Myocyte (in vitro differentiated cells): ENCODE data around the gene MAPK8IP1. TPM values are rescaled to one million over a fixed set of nuclear protein-coding genes. Genes with fewer than 3 reads are reported as not detected.
A peak's percentile ranks its signal among the peaks of the same experiment; 100 is the strongest.

ENCODE experiments used
- DNase-seq: peaks from one replicate; pipeline ENCODE4 v3.0.0-alpha.2; 2012; ENCODE audit warnings: low read depth
- total RNA-seq: library from RNA; depleted of rRNA; stranded (reverse); fragments of >200 nt; gene quantifications from 2 replicates; pipeline ENCODE4 v1.2.3, GENCODE V29; 2014

The MAPK8IP1 gene
- total RNA-seq, 1 donor from 2014 or later: 10.1 TPM

DNA sequence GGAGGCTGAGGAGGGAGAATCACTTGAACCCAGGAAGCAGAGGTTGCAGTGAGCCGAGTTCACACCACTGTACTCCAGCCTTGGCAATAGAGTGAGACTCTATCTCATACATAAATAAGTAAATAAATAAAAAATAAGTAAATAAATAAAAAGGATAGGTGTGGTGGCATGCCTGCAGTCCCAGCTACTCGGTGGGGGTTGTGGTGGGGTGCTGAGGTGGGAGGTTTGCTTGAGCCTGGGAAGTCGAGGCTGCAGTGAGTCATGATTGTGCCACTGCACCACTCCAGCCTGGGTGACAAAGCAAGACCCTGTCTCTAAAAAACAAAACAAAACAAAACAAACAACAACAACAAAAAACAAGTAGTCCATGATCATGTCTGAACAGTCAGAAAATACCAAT, 40.1 kb downstream of the MAPK8IP1 start:
- no peak for DNase-seq

DNA sequence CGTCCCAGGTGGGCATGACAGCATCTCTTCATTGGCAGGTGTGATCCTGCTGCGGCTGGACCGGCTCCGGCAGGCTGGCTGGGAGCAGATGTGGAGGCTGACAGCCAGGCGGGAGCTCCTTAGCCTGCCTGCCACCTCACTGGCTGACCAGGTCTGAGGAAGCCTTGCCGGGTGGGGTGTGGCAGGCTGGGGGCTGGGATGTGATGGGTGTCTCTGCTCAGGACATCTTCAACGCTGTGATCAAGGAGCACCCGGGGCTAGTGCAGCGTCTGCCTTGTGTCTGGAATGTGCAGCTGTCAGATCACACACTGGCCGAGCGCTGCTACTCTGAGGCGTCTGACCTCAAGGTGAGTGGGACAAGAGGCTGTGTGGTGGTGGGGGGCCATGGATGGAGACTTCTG, 40.5 kb downstream of the MAPK8IP1 start:
- no peak for DNase-seq

DNA sequence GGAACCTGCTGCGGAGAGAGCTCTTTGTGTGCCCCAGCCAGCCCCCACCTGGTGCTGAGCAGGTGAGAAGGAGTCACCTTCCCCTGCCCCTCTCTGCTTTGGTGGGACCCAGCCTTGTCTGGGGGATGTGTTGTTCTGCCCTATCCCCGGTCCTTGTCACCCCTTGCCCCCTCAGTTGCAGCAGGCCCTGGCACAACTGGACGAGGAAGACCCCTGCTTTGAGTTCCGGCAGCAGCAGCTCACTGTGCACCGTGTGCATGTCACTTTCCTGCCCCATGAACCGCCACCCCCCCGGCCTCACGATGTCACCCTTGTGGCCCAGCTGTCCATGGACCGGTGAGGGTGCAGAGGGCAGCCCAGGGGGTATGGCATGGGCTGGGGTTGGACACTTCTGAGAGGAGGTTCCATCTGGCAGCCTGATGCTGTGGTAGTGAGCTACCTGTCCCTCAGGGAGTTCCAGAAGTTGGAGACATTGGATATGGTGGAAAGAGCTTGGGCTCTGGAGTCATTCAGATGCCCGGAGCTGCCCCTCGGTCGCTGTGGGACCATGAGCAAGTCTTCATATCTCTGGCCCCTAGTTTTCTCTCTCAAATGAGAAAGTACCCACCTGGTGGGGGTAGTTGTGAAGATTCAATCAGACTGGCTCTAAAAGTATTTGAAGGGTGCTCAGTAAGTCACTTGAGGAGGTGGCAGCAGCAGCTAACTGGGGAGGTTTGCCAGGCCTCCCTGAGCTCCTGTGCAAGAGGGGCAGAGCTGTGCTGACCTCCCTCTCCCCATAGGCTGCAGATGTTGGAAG, 41.3 kb downstream of the MAPK8IP1 start:
- DNase-seq: no peak

DNA sequence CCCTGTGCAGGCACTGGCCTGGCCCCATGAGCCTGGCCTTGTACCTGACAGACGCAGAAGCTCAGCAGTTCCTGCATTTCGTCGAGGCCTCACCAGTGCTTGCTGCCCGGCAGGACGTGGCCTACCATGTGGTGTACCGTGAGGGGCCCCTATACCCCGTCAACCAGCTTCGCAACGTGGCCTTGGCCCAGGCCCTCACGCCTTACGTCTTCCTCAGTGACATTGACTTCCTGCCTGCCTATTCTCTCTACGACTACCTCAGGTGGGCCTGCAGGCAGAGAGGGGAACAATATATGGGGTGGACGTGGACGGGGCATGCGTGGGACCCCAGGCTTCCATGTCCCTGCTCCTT, 41.9 kb downstream of the MAPK8IP1 start:
- no peak for DNase-seq

DNA sequence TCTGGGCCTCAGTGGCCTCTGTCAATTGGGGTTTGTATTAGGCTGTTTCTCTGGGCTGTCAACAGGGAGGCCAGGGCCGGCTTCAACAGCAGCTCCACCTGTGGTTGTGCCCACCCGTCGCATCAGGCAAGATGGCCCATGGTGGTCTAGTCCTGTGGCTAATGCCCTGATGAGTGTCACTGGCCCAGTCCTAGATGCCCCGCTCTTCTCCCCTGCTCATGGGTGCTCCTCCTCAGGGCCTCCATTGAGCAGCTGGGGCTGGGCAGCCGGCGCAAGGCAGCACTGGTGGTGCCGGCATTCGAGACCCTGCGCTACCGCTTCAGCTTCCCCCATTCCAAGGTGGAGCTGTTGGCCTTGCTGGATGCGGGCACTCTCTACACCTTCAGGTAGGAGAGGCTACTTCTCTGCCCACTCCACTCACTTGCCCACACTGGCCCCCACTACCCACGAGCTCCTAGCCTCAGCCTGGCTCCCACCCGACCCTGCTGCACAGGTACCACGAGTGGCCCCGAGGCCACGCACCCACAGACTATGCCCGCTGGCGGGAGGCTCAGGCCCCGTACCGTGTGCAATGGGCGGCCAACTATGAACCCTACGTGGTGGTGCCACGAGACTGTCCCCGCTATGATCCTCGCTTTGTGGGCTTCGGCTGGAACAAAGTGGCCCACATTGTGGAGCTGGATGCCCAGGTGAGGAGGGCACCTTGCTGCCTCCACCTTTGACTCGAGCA, 42.4 kb downstream of the MAPK8IP1 start:
- no peak for DNase-seq

DNA sequence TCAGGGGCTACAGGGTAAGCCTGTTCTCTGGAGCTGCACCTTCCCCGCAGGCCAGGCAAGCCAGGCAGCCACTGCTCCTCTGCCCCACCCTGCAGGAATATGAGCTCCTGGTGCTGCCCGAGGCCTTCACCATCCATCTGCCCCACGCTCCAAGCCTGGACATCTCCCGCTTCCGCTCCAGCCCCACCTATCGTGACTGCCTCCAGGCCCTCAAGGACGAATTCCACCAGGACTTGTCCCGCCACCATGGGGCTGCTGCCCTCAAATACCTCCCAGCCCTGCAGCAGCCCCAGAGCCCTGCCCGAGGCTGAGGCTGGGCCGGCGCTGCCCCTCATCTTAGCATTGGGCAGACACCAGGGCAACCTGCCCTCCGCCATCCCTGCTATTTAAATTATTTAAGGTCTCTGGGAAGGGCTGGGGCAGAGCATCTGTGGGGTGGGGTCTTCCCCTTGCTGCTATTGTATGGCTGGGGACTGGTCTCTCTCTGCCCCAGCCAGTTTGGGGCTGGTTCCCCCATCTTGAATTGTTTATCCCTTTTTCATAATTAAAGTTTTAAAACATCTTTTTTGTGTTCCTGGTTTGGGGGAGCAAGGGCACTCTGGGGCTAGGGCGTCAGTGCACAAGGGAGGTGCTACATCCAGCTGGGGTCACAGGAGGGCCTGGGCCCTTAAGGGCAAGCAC, 43.2 kb downstream of the MAPK8IP1 start:
- DNase-seq: no peak

DNA sequence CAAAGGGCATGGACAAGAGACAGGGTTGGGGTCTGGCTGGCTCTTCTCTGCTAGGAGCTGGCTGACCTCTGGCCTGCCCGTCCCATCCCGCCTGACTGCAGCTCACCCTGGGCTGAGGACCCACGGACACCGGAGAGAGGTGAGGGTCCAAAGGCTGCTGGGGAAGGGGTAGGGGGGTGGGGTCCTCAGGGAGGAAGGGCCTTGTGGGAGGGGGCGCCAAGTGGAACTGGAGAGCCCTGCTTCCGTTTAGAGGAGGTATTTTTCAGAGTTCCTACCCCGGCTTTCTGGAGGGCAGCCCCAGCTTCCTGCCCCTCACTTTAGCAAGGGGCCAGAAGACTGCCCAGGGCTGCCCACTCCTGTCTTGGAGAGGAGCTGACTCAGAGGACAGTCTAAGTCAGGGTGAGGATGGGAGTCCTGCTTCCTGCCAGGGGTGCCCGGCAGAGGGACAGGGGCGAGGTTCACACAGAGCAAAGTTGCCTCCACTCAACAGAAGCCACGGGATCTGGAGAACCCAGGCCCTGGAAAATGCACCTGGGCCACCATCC, 44.1 kb downstream of the MAPK8IP1 start:
- DNase-seq: no peak

DNA sequence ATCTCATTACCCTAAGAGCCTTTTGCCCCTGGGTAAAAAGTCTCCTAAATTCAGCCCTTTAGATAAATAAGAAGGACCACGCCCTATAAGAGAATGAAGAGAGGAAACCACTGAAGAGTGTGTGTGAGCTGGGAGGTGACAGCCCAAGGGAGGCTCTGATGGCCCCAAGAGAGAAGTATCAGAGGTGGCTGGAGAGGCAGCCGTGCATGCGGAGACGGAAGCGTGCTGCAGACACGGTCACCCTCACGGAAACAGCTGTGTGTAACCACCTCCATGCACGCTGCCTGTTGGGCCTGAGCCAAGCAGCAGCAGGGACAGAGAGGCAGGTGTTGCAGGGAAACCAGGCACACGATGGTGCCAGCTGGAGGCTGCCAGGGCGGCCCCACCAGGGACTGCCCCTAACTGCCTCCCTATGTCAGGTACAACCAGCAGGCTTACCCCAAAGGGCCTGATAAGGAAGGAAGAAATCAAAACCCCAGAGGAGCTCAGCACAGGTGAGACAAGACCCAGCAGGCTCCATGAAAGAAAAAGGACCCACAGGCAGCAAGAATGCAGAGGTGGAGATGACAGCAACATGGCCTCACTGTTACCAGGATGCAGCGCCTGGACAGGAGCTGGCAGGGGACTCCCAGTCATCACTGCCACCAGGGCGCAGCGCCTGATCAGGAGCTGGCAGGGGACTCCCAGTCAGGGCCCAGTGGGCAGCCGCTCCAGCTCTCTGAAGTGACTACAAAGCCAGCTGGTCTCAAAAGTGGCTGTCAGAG, 44.8 kb downstream of the MAPK8IP1 start:
- no peak for DNase-seq

DNA sequence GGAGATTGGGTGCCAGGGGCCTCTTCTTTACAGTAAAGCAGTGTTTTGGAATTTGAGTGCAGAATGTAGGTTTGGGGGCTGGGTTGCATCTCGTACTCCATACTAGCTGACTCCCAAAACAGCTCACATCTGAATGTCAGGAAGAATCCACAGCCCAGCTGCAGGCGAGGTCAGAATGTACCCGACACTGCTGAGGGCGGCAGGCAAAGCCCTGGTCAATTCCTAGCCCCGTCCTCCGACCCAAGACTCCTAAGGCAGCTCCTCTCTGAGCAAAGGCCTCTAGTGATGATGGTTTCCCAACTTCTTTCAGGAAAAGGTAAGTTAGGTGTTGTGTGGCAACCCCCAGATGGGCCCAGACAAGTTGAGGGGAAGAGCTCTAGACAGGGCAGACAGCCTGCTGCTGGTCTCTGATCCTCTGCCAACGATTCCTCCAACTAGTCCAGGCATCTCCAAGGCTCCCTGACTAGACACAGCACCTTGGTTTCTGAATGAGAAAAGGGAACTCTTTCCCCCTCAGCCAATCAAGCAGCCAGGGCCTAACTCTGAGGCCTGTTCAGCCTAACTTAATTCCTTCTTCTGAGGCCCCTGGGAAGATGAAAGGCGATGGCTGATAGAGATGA, 45.6 kb downstream of the MAPK8IP1 start:
- DNase-seq: no peak

DNA sequence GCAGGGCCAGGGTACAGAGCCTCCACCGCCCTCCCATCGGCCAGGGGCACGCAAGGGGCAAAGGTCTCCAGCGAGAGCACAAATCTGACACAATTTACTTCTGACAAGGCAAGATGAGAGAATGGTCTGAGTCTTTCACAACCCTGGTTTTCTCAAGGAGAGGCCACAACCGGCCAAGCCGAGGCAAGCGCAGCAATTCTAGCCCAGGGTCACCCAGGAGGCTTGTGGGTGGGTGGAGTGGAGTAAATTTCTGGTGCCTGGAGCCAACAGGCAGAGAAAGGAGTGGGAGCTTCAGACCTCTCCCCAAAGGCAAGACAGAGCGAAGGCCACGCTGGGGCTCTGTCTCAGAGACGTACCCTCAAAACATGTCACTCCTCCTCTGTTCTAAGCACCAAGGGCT, 46.3 kb downstream of the MAPK8IP1 start:
- no peak for DNase-seq

DNA sequence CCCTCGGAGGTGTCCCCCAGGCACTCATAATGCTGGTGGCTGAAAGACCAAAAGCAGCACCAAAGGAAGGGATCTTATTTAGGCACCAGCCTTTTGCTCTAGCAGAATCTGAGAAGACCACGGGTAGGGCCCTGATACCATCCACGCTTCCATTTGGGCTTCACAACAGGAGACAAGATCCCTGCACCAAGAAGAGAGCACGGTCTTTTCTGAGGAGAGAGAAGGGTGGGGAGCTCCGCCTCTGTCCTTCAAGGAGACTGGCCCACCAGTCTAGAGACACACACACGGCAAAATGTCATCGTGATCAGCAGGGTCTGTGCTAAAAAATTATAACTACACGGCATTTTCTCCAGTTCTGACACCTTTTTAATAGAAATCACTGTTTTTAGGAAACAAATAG, 46.8 kb downstream of the MAPK8IP1 start:
- no peak for DNase-seq

DNA sequence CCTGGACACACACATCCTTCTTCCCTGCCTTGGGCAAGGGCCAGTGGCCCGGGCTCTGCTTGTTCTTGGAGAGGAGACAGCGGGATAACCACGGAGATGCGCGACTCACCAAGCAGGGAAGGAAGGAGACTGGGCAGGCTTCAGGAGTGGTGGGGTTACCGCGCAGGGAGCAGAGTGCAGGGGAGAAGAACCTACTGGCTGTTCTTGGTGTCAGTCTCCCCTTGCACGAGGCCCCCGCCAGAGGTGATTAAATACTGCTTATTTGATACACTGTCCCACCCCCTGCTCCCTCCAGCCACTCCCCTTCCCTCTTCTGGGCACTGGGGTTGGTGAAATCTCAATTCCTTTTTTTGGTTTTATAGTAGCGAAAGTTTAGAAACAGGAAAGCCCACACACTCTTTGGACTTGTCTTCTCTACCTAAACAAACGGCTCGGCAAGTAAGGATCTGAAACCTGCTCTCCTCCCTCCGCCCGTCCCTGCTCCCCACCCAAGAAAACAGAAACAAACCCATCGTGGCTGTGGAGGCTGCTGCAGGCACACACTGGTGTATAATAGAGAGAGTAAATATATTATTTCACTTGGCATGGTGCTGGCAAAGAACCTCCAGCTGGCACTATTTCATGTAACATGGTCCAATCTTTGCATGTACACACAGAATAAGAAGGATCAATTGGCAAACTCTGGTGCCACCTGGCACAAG, 47.8 kb downstream of the MAPK8IP1 start:
- DNase-seq: peak; percentile 18

DNA sequence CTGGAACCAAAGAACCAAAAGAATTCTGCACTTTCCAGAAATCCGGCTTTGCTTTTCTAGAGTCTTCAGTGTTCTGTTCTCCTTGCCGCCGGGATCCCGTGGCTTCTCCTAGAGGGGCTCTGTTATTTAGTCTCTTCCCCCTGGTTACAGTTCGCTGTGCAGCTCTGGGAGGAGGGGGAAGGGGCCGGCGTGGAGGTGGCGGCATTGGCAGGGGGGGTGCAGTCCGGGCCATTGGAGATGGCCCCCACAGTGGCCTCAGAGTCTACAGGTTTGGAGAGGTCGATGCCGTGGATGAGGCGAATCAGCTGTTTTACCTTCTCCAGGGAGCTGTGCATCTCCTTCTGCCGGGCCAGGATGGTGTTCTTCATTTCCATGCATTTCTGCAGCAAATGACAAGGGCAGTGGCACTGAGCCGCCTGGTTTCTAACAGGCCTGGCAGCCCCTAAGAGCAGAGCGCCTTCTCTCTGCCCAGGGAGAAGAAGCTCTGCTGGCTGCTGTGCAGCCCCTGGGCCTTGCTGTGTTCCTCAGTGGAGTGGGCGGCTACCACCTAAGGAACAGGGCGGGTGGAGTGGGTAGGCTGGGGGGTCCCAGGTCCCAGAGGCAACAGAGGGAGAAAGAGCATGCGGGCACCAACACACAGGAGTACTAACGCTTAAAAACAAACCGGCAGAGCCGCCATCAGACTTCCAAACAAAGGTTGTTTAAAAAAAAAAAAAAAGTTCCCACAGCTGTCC, 48.6 kb downstream of the MAPK8IP1 start:
- no peak for DNase-seq

DNA sequence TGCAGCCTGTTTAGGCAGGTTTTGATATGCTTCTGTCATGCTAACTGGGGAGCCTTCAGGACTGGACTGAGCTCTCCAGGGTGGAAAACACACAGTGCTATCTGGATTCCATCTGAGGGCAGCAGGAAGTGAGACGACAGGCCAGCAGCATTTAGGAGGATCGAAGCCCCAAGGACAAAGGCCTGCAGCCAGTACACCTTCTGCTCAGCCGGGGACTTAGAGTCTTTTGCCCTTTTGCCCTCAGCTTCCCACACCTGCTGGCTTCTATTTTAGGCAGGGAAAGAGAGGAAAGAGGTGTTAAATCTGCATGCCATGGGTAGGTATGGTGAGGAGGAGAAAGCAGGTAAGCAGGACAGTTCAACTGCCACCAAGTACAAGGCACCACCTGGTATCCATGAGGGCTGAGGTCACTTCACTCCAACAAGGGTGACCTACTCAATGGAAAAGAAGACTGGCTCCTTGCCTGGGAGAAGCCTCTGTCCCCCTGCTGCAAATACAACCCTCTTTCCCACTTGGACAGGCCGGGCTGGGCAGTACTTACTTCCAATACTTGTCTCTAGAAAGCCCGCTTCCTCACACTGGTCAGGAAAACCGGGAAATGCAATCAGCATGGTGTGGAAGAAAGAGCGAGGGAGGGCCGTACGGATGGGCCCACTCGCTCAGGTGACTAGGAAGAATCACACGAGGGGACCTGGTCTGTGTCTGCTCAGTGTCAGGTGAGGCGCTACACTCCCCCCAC, 49.3 kb downstream of the MAPK8IP1 start:
- DNase-seq: no peak

DNA sequence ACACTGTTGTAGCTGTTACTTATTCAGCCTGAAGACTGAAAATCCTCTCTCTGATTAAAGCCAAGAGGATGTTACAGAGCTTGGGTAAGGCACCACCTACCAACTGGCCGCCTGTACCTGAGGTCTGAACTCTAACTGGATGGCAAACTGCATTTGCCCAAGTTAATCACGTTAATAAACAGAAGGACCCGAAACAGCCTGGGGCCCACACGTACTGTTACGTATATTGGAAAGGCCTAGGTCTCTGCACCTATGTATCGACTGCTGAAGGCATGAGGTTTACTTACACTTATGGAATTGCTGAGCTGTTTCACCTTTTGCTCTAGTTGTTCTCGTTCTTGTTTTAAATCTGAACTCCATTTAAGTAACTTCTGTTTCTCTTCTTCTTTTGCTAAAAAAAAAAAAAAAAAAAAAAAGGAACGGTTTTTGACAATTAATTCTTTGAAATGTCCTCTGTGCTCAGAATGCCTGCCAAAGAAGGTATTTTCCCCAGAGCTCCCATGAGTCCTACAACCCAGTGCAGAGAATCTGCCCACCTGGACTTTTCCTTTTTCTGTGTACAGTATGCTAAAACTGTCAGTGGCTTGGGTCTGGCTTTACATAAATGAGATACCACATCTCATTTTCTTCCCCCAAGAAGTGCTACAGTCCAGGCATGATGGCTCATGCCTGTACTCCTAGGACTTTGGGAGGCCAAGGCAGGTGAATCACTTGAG, 50.1 kb downstream of the MAPK8IP1 start:
- DNase-seq: no peak

DNA sequence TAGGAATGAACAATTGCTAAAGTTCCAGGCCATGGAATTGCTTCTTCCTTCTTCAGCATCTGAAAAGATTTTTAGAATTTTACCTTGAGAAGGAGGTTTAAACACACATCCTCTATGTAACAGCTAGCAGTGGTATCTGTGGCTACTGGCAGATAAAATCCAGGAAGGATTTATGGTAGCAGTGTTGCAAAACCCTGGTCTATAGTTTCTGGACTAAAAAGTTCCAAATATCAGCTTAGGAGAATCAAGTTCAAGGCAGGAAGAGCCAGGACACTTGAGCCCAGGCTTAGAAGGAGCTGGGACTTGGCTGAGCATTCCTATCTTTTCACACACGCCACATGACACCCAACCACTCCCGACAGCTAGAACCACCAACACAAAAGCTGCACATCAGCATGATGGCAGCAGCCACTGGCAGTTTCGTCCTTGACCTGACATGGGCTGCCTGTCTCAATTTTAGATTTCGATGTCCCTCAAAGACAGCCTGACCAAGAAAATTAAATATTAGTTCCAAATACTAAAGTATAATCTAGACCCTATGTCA, 51.1 kb downstream of the MAPK8IP1 start:
- peak; percentile 31 for DNase-seq

DNA sequence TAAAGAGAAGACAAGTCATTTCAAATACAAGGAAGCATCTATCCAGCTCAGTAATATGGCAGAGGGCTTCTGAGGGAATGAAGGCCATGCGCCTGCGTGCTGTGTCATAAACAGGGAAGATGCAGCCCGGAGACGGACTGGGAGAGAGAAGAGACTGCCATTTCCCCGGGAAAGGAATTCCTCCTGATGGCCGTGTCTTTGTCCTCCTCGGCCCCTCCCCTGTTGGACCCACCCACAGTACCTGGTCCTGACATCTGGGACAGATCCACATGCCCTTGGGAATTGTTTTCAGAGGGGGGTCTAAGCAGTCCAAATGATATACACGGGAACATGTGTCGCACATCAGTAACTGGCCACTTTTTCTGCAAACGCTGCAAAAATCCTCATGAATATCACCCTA, 52.5 kb downstream of the MAPK8IP1 start:
- DNase-seq: no peak

DNA sequence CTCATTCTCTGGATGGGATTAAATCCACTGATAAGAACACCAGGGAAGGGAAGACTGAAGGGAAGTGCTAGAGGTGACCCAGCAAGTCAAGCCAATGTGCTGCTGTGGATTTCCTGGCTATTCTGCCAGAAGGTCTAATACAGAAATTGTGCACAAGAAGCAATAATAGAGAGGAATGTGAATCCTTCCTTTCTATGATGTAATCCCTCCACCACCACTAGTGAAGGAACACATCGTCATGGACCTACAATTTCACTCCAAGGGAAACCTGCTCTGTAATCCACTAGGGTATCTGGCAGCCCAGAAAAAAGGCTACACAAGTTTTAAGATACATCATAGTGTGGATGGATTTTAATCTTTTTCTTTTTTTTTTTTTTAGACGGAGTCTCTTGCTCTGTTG, 54.4 kb downstream of the MAPK8IP1 start:
- no peak for DNase-seq
